ENCODE measurements around the gene TTC4.
A peak's percentile ranks its signal among the peaks of the same experiment; 100 is the strongest.

TTC4 gene

GRCh38 chr1:54705153-54705552 lies 10.5 kb upstream of the TTC4 start:
- DNase-seq (ENCODE audit: low spot score), result no peak

- no peak for DNase-seq (ENCODE audit: low spot score)
Observed at GRCh38 chr1:54706419-54706818, 9.2 kb upstream of the TTC4 start.

- DNase-seq (ENCODE audit: low spot score), result no peak
Observed at GRCh38 chr1:54708385-54708784, 7.3 kb upstream of the TTC4 start.

GRCh38 chr1:54709547-54710292 lies 5.9 kb upstream of the TTC4 start:
- DNase-seq (ENCODE audit: low spot score), result no peak

- no peak for DNase-seq (ENCODE audit: low spot score)
Observed at GRCh38 chr1:54710434-54710833, 5.2 kb upstream of the TTC4 start.

- DNase-seq (ENCODE audit: low spot score), result no peak
Observed at GRCh38 chr1:54710841-54711240, 4.8 kb upstream of the TTC4 start.

DNA sequence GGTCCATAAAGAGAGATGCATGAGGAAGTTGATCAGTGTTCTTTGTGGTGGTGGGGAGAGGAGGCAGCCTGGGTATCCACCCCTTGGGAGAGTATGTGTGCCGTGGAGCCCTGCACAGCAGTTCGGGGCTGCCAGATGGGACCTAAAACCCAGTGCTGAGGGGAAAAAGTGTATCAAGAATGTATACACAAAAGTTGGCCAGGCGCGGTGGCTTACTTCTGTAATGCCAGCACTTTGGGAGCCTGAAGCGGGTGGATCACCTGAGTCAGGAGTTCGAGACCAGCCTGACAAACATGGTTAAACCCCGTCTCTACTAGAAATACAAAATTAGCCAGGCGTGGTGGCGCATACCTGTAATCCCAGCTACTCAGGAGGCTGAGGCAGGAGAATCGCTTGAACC lies 4.1 kb upstream of the TTC4 start:
- no peak for DNase-seq (ENCODE audit: low spot score)

DNA sequence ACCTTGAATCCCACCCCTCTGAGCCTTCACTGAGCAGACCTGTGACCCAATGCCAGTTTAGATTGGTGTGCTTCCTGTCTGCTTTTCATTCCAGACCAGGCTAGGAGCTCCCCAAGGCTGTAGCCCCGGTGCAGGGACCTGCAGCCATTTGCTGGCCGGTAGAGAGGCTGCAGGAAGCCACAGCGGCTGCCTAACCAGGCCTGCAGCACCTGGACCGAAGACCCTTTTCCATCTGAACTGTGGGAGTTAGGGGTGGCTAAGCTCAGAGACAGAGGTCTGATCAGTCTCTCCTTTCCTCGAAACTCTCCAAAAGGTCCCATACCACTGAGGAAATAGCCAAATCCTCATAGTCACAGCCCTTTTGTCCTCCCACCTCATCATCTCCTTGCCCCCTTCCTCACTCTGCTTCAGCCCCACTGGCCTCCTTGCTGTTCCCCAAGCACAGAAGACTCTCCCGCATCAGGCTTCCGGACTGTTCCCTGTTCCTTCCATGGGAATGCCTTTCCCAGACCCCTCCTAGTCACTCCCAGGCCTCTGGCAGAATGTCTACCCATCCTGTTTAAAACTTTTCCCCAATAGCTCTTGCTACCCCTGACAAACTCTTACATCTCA lies 674 bp upstream of the TTC4 start:
- DNase-seq (ENCODE audit: low spot score), result no peak

DNA sequence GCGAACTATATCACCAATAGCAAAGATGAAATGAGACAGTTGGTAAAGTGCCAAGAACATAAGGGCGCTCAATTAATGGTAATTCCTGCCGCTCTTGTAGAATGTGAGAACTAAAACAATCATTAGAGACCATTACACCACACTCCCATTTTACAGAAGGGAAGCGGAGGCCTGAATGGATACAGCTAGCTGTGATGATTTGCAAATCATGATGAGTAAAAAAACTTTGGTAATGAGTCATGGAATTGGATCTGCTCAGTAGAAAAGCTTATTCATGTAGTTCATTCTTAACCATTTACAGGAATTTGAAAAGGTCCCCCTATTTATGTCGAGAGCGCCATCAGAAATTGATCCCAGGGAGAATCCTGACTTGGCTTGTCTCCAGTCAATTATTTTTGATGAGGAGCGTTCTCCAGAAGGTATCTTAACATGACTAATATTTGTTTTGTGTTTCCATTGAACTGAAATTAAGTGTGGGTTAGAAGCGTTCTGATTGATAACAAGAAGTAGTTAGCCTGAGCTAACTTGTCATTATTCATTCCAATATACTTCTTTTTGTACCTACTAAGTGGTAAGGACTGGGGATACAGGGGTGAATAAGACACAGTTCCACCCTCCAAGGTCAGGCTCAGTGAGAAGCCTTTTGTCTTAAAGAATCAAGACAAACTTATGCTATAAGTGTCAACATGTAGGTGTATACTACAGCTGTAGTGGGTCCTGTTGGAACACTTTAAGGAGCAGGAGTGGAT lies 812 bp downstream of the TTC4 start:
- DNase-seq (ENCODE audit: low spot score), result peak; percentile 6

DNA sequence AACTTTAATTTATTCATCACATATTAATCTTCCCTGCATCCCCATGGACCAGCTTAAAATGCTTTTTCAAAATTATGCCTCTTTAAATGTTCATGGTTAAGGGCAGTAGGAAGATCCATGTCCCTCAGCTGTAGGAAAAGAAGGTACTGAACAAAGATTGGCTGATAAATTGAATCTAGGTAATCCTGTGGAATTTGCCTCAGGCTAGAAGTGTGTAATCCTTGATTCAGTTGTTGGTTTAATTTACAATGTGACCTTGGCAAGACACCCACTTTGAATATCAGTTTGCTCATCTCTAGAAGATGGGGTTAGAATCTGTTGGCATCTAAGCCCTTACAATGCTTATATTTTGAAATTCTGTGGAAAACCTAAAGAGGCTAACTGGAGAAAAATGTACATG lies 6.1 kb downstream of the TTC4 start:
- DNase-seq (ENCODE audit: low spot score), result no peak

DNA sequence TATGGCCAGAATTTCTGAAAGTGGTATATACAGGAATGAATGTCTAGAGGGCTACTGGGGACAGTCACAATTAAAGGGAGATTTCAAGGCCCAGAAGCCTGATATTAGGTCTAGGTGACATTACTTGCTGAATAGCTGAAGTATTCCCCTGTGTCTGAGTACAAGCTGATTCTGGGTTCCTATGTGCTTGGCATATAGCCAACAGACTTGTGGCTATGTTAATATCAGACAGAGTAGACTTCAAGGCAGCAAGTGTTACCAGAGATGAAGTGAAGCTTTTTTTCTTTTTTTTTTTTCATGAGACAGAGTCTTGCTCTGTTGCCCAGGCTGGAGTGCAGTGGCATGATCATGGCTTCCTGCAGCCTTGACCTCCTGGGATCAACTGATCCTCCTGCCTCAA lies 8.3 kb downstream of the TTC4 start:
- DNase-seq (ENCODE audit: low spot score), result no peak

DNA sequence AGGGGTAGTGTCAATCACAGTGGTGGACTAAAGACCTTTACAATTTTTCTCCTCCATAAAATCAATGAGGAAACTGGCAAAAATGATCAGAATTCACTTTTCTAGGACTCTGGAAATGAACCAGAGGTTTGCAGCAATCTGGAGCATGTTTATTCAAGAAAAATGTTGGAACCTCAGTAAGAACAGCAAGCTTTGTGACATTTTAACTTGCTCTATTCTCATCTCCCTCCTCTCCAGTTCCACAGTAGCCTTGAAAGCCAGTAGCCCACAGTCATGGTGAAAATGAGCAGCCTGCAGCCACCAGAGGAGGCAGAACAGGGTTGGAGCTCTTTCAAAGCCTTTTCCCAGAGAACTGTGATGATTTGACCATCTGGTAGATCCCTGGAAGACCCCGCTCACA lies 9.1 kb downstream of the TTC4 start:
- no peak for DNase-seq (ENCODE audit: low spot score)

DNA sequence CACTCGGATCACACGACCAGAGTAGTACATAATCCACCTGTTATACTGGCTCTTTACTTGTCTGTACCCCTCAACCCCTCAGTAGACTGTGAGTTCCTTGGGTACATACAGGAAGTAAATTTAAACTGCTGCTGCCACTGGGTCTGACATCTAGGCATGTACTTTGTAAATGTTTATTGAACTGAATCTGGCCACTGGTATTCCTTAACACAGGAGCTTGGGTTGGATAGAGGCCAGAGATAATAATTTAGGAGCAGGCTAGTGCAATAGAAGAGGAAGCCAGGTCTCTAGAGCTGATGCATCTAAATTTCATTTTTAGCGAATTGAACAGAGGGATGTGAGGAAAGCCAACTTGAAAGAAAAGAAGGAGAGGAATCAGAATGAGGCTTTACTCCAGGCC lies 12.4 kb downstream of the TTC4 start:
- DNase-seq (ENCODE audit: low spot score), result no peak

DNA sequence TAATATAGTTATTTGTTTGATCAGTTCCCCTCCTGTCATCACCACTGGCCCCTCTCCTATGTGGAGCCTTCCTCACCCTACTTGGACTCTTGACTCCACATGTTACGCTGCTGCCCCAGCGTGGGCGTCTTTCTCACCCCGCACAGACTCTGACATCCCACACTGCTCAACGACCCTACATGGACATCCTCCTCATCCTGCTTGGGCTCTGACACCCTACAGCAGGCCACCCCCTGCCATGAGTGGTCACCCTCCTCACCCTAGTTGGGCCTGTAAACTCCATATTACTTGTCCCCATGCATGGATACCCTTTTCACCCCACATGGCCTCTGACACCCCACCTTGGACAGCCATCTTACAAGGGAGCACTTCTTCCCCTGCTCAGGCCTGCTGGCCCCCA lies 21.0 kb downstream of the TTC4 start:
- DNase-seq (ENCODE audit: low spot score), result no peak

DNA sequence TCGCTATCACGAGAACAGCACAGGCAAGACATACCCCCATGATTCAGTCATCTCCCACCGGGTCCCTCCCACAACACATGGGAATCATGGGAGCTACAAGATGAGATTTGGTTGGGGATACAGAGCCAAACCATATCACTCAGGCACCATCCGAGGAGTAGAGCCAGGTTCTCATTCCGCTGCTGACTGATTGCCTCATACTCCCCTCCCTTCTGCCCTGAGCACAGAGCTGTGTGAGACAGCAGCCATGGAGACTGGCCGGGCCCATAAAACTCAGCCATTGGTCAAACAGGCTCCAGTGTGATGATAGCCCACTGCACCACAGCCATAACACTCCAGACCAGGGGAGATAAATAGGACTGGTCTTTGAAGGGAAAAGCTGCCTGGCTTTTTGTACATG lies 22.6 kb downstream of the TTC4 start:
- DNase-seq (ENCODE audit: low spot score), result no peak

- DNase-seq (ENCODE audit: low spot score), result no peak
Observed at GRCh38 chr1:54741531-54741930, 25.9 kb downstream of the TTC4 start.

- DNase-seq (ENCODE audit: low spot score), result no peak
Observed at GRCh38 chr1:54742282-54742681, 26.6 kb downstream of the TTC4 start.

DNA sequence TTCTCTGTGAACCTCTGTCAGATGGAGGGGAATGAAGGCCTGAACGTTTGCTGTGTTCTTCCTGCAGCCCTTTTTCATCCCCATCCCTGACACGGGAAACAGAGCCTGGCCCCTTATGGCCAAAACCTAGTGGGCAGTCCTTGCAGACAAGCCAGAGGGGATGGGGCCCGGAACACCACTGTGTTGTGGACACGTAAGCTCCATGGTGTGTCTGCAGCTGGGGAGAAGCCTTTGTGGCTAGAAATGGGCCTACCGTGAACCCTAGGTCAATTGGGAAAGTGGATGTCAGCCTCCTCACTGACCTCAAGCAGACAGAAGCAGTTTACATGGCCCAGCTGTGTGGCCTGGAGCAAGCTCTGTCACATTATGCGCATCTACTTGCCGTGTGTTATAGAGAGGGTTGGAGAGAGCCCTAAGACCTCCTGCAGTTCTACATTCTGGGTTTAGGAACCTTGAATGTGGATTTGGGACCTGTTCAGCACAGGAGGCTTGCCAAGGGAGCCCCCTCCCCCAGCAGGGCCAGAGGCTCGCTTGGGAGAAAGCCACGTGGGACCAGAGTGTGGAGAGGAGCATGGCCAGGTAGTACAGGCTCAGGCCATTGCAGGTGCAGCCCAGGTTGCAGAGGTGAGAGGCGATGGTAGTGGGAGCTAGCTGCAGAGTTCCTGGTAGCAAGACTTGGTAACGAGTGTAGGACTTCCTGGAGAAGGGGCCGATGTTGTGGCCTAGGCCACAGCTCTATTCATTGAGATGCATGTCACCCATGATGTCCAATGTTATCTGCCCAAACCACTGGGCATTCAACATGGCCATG lies 28.0 kb downstream of the TTC4 start:
- no peak for DNase-seq (ENCODE audit: low spot score)

- no peak for DNase-seq (ENCODE audit: low spot score)
Observed at GRCh38 chr1:54744696-54745095, 29.0 kb downstream of the TTC4 start.

GRCh38 chr1:54745274-54745673 lies 29.6 kb downstream of the TTC4 start:
- no peak for DNase-seq (ENCODE audit: low spot score)

DNA sequence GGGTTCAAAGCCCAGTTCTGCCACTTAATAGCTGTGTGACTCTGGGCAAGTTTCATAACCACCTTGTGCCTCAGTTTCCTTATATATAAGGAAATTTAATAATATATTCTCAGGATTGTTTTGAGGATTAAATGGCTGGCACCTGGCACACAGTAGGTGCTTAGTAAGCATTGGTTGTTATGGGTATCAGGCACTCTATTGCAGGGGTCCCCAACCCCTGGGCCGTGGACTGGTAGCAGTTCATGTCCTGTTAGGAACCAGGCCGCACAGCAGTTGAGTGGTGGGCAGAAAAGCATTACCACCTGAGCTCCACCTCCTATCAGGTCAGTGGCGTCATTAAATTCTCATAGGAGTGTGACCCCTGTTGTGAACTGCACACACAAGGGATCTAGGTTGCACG lies 30.2 kb downstream of the TTC4 start:
- DNase-seq (ENCODE audit: low spot score), result no peak

- no peak for DNase-seq (ENCODE audit: low spot score)
Observed at GRCh38 chr1:54748094-54748835, 32.6 kb downstream of the TTC4 start.
